Measurements from ENCODE around the gene CCDC179. TPM values are rescaled to one million over a fixed set of nuclear protein-coding genes. Genes with fewer than 3 reads are reported as not detected.

The CCDC179 gene
- total and polyA plus RNA-seq, 9 of the 15 experiments (the other 6 are each of a cell fraction or from before 2014, with no cell fraction given) = not detected

DNA sequence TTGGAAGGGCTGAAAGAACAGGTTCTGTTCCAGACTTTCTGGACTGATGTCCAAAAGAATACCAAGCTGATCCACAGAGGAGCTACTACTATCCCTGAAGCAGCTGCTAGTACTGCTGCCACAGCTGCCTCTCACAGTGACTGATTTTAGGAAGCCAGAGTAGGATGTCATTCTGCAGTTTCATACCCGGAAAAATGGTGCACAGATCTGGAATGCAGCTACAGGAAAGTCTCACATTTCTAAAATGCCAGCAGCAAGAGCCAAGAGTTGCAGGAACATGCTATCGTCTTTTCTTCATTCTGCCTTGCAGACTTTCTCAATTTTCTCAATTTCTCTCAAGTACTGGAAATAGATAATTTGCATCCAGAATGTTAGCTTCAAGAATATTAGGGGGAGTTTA lies 19.4 kb upstream of the CCDC179 start (continued):
- TF ChIP-seq ZBTB1 (CRISPR knock-in tag; IDR thresholded peaks at IDR 0.05; ENCODE audit: borderline replicate concordance, low read depth) (no peak), FOXJ3 (CRISPR knock-in tag; IDR thresholded peaks at IDR 0.05) (no peak), ZNF589 (CRISPR knock-in tag; IDR thresholded peaks at IDR 0.05; ENCODE audit: low read depth) (no peak)
- TF ChIP-seq, protein P1, sequence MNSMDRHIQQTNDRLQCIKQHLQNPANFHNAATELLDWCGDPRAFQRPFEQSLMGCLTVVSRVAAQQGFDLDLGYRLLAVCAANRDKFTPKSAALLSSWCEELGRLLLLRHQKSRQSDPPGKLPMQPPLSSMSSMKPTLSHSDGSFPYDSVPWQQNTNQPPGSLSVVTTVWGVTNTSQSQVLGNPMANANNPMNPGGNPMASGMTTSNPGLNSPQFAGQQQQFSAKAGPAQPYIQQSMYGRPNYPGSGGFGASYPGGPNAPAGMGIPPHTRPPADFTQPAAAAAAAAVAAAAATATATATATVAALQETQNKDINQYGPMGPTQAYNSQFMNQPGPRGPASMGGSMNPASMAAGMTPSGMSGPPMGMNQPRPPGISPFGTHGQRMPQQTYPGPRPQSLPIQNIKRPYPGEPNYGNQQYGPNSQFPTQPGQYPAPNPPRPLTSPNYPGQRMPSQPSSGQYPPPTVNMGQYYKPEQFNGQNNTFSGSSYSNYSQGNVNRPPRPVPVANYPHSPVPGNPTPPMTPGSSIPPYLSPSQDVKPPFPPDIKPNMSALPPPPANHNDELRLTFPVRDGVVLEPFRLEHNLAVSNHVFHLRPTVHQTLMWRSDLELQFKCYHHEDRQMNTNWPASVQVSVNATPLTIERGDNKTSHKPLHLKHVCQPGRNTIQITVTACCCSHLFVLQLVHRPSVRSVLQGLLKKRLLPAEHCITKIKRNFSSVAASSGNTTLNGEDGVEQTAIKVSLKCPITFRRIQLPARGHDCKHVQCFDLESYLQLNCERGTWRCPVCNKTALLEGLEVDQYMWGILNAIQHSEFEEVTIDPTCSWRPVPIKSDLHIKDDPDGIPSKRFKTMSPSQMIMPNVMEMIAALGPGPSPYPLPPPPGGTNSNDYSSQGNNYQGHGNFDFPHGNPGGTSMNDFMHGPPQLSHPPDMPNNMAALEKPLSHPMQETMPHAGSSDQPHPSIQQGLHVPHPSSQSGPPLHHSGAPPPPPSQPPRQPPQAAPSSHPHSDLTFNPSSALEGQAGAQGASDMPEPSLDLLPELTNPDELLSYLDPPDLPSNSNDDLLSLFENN (IDR thresholded peaks at IDR 0.05; ENCODE audit: low read depth in 2 of 2, low read length in 2 of 2) = no peak
- TF ChIP-seq, protein P2, sequence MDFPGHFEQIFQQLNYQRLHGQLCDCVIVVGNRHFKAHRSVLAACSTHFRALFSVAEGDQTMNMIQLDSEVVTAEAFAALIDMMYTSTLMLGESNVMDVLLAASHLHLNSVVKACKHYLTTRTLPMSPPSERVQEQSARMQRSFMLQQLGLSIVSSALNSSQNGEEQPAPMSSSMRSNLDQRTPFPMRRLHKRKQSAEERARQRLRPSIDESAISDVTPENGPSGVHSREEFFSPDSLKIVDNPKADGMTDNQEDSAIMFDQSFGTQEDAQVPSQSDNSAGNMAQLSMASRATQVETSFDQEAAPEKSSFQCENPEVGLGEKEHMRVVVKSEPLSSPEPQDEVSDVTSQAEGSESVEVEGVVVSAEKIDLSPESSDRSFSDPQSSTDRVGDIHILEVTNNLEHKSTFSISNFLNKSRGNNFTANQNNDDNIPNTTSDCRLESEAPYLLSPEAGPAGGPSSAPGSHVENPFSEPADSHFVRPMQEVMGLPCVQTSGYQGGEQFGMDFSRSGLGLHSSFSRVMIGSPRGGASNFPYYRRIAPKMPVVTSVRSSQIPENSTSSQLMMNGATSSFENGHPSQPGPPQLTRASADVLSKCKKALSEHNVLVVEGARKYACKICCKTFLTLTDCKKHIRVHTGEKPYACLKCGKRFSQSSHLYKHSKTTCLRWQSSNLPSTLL (IDR thresholded peaks at IDR 0.05) = no peak
- TF ChIP-seq, protein P3, sequence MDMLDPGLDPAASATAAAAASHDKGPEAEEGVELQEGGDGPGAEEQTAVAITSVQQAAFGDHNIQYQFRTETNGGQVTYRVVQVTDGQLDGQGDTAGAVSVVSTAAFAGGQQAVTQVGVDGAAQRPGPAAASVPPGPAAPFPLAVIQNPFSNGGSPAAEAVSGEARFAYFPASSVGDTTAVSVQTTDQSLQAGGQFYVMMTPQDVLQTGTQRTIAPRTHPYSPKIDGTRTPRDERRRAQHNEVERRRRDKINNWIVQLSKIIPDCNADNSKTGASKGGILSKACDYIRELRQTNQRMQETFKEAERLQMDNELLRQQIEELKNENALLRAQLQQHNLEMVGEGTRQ (CRISPR knock-in tag; IDR thresholded peaks at IDR 0.05) = no peak
